NCI-H1048 (cell line): ENCODE measurements around the gene NEBL.

Experiments used
- DNase-seq: peaks from one replicate; lab custom pipeline; 2025; lab: John Stamatoyannopoulos, UW

NEBL gene

DNA sequence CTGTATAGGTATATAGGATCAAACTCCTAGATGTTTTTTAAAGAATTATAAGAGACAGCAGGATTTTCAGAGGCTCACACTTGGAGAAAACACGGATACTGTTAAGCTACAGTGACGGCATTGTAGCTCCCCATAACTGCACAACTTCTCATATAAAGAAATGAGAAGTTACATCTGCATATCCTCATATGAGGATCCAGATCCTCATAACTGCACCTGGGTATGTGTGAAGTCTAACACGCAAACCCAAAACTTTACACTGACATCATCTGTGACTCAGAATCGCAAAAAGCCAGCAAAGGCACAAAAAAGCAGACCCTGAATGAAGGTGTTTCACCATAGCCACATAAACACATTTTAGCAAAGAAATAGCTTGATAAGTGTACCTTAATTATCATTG, 34.1 kb downstream of the NEBL start:
- no peak for DNase-seq

DNA sequence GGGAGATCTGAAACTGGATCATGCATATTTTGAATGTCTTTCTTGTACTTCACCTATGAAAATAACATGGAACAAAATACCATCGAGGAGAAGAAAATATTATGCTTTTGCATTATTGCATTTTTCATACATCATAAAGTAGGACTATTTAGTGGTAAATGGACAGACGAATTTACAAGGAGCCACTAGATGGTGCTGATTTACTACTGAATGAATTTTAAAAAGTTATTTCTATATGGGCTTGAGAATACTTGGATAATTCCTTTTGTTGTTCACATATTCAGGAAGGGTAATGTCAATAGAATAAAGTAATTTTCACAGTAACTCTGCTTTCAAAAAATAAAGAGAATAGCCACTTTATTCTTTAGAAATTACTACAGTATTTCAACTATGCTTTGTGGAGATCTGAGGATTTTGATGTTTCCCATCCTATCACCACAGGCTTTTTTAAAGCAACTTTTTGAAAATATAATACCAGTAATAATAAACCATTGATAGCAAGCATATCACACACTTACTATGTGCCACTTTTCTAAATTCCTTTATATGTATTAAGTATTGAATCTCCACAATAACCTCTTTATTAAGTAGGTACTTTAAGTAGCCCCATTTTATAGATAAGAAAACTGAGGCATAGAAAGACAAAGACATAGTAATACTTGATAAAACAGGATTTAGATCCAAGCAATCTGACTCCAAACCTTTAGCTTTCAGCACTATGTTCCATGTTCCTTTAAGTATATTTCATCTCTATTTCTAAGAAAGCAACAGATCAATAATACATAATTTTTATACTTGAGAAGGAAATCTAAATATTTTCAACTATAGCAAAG, 38.6 kb downstream of the NEBL start:
- DNase-seq = no peak

DNA sequence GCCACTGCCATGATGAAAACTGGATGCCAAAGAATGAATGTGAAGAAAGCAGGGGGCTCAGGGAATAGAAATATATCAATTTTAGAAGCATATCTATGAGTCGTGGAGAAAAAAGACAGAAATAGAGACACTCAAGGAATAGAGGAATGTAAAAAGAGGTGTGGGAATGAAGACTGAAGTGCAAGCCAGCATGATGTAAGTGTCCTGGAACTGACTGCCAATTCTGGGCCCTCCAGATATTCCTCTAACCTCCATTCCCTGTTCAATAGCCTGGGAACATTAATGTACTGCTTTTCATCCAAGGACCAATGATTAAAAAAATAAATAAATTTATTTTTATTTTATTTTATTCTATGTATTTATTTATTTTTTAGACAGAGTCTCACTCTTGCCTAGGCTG, 40.6 kb downstream of the NEBL start:
- DNase-seq = no peak

DNA sequence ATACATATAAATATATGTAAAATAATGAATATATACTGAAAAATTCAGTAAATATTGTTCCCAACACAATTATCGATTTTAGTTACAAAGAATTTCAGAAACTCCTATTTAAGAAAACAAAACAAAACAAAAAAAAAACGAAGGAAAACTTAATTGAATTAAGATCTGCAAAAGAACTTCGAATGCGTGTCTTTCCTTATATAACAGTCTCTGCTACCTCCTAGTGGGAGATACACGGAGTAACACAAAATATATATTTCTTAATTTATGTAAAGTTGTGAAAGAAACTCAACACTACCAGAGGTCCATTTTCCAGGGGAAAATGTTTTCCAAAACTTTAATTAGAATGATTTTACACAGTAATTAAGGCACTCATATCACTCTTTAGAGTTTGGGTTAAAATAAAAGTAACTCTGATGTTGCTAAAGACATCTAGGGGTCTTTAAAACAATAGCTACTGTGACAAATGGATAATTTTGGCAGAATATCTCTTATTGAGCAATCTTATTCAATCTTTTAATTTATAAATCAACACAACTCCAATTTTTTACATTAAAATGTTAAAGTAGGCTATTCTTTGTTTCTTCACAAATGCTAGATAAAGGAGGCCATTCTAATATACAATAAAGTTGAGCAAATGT, 41.6 kb downstream of the NEBL start:
- no peak for DNase-seq

DNA sequence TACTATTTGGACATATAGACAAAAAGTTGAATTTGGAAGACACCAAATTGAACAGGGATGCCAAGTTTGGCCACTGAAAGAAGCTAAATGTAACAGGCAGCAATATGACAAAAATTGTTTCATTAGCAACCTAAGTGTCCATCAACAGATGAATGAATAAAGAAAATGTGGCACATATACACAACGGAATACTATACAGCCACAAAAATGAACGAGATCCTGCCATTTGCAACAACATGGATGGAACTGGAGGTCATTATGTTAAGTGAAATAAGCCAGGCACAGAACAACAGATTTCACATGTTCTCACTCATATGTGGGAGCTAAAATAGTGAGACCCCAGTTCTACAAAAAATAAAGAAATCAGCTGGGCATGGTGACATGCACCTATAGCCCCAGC, 43.8 kb downstream of the NEBL start:
- no peak for DNase-seq

DNA sequence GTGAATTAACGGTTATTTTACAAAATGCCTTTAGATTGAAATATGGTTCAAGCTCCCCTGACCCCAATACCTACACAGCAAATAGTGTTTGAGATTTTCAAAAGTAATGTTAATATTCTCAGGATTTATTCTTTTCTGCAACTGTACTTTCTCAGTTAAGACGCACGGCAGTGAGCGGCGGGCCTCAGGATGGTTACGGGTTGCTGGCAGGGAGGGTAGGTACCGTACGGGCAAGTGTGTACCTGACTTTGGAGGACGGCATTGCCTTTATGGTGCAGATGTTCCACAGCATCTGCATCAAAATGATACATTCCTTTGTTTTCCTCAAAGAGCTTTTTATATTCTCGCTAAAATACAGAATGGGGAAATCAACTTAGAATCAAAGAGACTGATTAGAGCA, 44.8 kb downstream of the NEBL start:
- DNase-seq = no peak

DNA sequence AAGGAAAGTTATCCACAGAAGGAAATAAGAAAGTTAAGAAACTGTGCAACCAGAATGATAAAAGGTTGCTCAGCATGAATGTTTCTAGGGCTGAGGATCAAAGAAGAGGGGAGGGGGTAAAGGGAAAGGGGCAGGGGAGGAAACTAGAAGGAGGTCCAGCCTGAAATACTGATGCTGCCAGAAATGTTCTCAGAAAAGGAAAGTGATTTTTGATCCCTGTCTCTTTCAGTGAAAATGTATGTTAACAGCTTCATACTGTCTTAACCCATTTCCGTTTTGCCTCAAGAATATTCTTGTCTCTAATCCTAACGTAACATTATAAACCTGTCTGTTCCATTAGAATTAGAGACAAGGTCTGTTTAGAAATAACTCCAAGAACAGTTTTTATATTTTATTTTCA, 49.6 kb downstream of the NEBL start:
- DNase-seq = no peak

DNA sequence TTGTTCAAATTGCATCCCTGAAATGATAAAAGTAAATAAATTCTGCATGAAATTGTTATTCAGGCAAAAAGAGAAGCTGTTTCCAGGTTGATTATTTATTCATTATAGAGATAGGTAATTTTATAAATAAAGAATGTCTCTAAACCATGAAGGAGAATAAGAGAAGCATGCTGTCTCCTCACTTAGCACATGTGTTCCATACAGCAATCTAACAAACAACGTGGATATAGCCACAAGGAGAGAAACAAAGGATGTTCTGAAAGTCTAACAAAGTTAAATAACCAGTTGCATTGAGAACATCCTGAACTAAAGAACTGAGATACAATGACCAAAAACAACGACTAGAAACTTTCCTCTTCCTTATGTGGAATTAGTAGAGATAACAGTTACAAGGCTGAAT, 50.8 kb downstream of the NEBL start:
- DNase-seq = no peak

DNA sequence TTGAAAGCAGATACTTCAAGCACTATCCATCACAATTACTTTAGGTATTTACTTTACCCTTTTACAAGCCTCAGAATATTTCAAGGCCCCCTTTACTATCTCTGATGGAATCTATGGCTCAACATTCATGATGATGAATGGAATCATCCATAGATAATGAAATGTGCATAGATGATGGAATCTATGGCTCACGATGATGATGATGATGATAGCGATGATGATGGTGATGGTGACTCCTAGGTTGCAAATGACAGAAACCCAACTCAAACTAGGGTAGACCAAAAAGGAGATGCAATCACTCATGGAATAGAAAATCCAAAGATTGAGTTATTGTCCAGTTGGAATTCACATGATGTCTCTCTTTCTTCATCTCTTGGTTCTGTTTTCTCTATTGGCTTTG, 55.7 kb downstream of the NEBL start:
- DNase-seq = no peak

DNA sequence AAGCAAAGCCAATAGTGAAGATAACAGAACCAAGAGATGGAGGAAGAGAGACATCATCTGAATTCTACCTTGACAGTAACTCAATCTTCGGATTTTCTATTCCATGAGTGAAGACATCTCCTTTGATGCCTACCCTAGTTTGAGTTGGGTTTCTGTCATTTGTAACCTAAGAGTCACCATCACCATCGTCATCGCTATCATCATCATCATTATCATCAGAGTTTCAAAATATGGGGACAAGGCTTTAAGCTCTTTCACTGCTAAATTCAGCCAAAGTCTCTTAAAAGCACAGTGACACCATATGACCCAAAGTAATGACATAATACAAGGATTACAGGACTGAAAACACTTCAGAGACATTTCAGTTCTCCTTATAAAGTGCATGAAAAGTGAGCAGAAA, 57.2 kb downstream of the NEBL start:
- no peak for DNase-seq

DNA sequence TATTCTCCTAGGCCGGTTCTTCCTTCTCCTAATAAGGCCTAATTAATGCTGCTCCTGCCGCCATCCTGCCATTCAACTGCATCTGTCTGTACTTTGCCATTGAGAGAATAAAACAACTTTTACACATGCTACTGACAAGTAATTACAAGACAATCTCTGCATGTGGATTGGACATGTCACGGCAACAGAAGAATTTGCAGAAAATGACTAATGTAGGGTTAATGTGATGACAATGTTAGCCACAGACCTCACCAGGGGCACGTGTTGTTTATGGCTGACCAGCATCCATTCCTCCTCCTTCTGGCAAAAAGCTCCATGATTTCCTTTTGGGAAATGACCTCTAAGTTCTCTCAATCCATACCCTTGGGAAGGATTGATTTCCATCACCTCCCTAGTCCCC, 58.0 kb downstream of the NEBL start:
- DNase-seq = no peak

DNA sequence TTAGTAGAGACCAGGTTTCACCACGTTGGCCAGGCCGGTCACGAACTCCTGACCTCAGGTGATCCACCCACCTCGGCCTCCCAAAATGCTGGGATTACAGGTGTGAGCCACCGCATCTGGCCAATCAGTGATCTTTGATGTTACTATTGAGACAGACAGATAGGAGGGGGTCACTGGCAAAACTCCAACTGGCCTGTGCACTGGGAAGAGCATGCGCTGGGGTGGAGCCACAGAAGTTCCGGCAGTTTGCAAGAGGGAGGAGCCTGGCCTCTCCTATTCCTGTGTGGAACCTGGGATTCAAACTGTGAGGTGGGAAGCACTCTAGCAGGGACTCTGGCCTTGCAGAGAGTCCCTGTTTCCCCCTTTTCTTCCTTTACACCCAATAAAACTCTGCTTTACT, 60.7 kb downstream of the NEBL start:
- no peak for DNase-seq

DNA sequence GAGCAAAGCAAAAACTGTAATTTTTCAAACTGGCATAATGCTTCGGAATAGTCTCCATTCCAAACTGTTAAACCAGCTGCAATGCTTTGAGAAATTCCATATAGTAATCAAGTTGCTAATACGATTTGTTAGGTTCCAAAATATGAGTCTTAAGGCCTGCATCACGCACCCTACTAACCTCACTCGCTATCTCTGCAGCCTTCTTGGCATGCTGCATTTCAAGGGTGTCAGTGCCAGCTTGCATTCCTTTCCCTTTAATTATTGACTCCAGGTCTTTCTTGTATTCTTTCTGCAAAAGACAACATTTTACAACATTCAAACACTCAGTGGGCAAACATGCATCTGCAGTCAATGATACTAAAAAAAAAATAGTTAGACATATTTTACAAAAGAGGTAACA, 61.8 kb downstream of the NEBL start:
- no peak for DNase-seq

DNA sequence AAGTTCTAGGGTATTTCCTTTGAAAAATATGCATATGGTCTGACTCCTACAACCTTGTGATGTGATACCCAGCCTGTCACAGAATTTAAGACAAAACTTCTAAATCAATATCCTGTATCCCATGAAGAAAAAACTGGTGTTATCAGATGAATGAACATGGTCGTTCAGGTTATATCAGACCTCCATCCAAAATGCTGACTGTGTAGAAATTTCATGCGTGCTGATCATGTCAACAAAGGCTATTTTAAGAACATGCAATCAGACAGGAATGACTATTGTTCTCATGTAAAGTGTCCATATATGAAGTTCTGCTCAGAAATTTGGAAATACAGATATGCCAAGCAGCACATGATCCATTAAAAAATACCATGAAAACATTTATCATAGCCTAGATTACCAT, 62.3 kb downstream of the NEBL start:
- no peak for DNase-seq

DNA sequence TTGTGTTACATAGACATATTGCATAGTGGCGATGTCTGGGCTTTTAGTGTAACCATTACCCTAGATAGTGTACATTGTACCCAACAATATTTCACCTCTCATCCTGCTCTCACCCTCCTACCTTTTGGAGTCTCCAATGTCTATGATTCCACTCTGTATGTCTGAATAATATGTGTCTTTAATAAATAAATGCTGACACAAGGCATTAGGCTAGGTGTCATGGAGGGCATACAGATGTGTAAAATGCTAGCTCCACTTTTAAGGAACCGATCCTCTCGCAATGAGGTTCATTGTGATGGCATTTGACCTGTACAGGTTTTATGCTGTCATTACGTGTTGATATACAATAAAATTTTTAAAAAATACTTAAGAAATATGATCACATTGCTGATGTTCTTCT, 74.3 kb downstream of the NEBL start:
- no peak for DNase-seq

DNA sequence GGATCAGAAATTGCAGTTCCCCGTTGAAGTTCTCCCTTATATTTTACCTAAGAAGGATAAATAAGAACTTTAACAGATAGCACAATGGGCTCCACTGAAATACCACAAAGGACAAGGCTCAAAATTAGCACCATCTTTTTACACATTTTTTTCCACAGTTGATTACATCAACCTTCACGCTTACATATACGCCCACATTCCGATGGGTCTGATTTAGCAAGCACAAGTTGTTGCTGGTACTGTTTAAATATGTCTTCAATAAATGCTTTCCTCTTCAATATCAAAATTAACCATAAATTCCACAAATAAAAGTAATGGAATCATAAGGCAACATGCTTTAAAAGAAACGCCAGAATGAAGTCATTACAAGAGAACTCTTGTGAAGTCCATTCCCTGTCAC, 79.5 kb downstream of the NEBL start:
- no peak for DNase-seq

DNA sequence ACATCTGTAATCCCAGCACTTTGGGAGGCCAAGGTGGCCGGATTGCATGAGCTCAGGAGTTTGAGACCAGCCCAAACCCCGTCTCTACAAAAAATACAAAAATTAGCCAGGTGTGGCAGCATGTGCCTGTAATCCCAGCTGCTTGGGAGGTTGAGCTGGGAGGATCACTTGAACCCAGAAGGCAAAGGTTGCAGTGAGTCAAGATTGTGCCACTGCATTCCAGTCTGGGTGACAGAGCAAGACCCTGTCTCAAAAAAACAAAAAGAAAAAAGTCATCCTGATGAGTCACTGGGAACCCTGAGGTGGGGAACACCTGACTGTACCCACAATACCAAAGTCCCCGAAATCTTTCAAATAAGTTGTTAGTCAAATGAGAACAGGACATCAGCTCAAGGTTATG, 80.0 kb downstream of the NEBL start:
- DNase-seq = no peak

DNA sequence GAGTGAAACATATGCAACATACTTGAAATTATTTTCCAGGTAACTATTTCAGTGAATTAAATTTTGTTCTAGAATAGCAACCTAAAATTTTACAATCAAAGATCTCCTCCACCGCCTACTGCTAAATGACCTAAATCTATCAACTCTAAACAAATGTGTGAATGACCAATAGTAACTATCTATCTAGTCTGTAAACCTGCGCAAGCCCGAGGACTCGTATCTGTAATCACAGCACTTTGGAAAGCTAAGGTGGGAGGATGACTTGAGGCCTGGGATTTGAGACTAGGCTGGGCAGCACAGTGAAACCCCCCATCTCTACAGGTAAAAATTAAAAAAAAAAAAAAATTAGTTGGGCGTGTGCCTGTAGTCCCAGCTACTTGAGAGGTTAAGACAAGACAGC, 83.0 kb downstream of the NEBL start:
- DNase-seq = no peak

DNA sequence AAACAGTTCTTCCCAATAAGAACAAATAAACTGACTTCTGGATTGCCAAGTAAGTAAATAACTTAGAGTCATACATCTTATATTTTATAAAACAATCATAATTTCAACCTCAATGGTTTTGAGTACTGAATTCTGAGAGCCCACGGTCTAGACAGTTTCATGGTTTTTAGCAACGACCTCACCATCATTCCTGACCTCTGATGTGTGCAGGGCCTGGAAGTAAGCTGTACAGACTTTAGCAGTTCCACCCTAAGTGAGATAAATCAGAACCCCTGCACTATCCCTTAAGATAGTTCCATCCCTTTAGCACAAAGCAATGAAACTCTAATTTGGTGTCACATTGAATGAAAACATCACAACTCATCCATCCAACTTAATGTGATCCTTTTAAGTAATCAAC, 86.0 kb downstream of the NEBL start:
- DNase-seq = no peak

DNA sequence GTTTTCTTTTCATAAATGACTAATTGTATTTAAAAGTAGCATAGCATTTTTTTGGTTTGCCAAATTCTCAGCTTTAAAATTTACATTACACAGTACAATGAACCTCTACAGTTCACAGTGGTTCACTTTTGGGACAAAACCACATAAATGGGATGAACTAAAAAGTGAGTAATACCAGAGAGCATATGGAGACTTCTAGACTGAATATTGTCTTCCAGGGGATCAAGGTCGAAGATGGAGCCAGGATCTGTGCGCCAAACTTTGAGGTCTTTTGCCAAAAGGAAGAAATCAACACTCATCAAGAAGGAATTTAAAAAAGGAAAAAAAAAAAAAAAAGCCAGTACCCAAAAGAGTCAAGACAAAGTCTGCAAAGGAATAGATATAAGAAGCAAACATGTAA, 87.5 kb downstream of the NEBL start:
- no peak for DNase-seq

DNA sequence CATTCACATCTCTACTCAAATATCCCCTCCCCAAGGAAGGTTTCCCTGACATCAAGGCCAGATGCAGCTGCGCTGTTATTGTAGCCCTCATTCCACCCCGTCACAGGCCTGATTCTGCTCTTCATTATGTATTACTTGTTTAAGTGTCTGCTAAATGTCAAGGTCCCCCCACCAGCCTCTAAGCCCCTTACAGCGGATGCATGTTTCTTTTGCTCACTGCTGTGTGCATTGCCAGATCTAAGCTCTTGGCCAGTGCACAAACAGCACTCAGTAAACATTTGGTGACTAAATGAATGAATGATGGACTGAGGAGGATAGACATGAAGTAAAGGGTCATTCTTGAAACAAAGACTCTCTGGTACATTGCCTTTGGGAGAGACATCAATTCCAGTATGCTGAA, 90.6 kb downstream of the NEBL start:
- no peak for DNase-seq

DNA sequence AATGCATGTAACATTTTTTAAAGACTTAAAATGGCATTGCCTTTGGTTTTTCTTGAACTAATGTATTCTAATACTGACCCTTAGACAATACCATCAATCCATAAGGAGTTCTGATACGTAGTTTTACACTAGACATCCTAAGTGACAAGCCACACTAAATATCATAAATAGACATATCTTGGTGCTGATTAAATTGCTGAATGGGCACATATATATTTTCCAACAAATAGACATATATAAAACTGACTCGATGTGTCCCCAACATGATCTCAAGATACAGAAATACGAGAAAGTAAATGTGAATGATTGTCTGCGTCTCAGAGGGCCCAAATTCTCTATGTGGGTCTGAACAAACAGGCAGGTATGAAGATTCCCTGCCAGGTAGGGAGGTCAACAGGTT, 99.8 kb downstream of the NEBL start:
- no peak for DNase-seq

DNA sequence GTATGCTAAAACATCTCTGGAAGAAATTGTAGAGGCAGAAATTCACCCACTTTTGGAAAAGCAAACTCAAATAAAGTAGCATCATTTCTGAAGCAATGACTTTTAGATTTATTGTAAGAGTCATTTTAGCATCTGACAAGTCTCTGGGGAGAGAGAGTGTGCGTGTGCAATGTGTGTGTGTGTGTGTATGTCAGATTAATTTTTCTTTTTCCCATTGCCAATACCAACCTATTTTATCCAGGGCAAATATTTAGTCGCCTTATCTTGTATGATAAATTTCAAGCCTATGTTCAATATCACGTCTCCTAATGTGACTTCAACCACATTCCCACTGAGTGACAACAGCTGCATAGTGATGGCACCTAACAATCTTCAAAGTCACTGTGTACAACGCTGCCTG, 101.7 kb downstream of the NEBL start:
- no peak for DNase-seq

DNA sequence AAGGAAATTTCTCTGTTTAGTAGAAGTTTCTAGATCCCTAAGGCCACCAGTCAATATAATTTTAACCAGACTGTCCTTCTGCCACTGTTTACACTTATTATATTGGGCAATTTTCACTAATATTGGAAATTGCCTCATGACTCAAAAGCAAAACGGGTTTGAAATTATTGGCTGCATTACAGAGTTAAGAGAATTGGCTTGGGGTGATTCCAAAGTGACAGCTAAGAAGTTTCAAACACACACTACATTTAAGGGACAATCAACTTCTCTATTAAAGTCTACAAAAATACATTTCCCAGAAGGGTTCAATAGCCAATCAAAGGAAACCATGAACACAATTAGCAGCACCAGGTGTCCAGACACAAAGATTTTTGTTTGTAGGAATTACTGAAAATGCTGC, 111.9 kb downstream of the NEBL start:
- no peak for DNase-seq
